Stimulated activated CD4-positive, alpha-beta T cell treated with anti-CD3 and anti-CD28 coated beads, TNF-alpha, amount 100 ng/mL, for 24 hours (primary cell): ENCODE data around the gene RGS9.
"Not testable (repeated sequence)": the region's sequence is repeated elsewhere in the genome, so short reads cannot be mapped to it uniquely, and the experiment has no call there.

Experiments used
- DNase-seq, 3 experiments: peaks; one replicate each; pipeline ENCODE4 v3.0.0-alpha.2; 2020; ENCODE audit warnings: low read depth in 3 of 3

RGS9 gene

DNA sequence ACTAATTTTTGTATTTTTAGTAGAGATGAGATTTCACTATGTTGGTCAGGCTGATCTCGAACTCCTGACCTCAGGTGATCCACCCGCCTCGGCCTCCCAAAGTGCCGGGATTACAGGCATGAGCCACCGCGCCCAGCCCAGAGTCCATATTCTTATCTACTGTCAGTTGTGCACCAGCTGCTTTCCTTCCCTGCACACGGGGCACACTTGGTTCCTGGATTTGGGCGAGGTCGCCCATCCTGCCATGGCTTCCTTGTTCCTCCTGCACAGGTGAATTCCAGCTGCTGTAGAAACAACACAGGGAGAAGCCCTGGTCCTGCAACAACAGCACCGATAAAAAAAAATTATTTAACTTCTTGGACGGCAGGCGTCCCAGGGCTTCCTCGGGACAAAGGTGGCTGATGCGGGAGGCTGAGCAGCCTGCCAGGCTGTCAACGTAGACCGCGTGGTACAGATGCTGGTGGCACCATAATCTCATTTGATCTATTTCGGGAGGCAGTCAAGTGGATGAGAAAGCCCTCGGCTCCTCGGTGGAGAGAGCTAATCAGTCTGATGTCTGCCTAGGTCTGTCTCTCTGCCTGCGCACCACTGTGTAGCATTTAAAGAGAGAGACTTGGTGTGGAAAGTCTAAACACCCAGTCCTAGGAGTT lies 19.1 kb downstream of the RGS9 start:
- DNase-seq, result no peak

DNA sequence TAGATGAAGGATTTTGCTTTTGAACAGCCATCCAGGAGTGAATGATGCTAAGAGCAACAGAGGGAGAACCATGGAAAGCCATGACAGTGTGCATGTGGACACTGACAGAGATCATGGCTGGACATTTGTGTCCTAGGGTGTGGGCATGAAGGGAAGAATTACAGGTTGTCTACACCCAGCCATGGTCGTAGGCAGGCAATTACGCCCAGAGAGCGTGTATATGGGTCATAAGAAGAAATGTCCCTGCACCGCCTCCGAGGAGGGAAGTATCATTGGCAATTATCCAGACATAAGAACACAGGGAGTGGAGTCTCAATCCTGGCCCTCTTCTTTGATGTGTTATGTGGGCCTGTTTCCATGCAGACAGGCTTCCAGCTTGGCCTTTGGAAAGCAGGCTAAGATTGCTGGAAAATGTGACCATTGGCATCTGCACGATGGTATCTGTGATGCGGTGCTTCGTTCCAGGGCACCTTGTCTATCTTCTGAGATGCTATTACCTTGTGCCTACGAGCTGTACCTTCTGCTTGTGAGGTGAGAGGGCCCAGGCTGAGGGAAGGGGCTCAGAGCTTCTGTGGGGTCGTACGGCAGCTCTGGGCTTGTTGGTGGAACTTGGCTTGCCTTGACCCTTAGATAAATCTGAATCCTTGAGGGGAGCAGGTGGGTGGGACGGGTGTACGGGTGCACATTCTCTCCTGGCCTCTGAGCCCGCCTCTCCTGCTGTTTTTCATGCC lies 19.8 kb downstream of the RGS9 start:
- no peak for DNase-seq

DNA sequence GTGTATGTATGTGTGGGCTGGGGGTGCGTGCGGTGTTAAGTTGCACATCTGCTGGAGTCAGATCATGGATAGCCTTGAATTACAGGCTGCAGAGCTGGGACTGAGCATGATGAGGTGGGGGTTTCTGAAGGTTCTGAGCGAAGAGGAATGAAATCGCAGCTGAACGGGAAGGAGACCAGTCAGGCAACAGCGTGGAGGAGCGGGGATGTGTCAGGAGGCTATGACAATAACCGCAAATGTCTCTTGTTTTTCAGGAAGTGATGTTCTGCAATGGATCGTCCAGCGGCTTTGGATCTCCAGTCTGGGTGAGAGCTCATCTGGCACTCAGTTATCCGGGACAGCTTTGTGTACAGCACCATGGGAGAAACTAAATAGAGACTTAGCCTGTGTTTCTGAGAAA lies 20.9 kb downstream of the RGS9 start:
- DNase-seq, result no peak

DNA sequence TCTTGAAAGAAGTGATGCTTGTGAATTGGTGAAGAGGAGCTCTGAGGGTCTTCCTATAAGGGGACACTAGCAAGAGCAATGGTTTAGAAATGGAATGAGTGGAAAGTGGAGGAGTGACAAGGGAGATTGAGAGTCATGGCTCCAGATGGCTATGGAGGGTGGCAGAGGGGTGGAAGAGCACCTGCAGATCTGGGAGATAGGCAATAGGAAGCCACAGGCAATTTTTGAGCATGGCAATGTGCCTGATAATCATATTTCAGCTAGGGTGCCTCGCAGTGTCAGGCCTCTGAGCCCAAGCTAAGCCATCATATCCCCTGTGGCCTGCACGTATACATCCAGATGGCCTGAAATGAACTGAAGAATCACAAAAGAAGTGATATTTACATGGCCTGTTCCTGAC lies 21.5 kb downstream of the RGS9 start:
- no peak for DNase-seq

DNA sequence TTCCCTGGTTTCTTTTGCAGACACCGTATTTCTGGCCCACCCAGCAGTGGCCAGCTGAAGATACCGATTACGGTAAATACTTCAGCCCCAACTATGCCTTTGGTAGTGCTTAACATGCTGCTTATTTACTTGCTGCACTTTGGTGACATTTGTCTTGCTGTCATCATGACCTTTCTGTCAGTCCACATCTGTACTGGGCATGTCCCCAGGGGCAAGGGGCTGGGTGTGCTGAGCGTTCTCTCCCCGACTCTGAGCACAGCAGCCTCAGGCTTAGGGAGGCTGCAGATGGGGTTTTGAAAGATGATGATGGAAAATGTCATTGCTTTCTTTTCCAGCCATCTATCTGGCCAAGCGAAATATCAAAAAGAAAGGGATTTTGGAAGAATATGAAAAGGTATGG lies 23.3 kb downstream of the RGS9 start:
- no peak for DNase-seq

DNA sequence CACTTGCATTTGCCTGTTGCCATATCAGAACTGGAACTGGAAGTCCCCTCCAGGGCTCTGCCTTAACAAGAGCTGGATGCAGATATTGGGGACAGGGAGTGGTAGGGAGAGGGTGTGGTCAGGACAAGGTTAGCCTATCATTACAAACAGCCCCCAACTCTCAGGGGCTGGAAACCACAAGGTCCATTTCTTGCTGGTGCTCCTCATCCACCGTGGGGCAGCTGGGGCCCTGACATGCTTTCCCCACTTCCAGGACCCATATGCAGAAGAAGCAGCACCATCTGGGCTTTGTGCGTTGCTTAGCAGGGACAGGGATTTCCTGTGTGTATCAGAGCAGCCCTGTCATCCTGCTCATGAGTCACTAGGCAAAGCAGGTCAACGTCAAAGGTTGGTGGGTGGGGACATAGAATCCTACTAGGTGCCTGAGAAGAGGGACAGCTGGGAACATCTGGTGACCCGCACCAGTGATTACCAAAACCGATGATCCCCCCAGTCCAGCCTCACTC lies 26.9 kb downstream of the RGS9 start:
- DNase-seq, result peak in 2 of 3 experiments; percentile 45 to 51

DNA sequence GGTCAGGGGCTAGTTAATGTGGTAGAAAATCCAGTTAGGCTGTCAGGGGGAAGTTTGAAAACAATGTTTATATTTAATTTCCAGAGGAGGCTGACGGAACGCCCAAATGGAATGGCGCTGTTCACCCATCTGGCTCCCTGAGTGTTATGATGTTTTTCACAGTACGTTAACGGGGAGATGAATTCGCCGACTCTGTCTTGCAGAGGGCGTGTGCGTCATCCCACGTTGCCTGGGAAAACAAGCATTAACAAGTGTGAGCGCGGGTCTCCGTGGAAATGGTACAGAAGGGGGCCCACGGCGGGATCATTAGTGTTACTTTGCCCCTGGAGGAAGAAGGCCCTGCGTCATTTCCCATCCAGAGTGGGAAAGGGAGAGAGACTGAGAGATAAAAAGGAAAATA lies 29.6 kb downstream of the RGS9 start:
- DNase-seq, result no peak

DNA sequence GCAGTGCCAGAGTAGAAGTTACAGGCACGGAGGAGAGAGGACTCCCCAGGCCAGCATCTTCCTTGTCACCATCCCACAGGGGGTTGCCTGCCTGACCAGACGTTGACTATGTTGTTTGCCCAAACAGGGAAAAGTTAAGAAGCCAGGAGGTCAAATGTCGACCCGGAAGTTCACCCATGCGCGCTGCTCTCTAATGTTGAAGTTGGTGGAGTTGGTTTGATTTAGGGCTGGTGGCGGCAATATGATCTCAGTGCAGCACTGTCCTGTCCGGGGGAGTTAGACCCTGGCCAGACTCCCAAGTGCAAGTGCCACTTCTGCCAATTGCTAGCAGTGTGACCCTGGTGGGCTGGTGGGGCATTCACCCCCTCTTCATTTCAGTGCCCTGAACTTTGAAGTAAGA lies 30.4 kb downstream of the RGS9 start:
- no peak for DNase-seq

DNA sequence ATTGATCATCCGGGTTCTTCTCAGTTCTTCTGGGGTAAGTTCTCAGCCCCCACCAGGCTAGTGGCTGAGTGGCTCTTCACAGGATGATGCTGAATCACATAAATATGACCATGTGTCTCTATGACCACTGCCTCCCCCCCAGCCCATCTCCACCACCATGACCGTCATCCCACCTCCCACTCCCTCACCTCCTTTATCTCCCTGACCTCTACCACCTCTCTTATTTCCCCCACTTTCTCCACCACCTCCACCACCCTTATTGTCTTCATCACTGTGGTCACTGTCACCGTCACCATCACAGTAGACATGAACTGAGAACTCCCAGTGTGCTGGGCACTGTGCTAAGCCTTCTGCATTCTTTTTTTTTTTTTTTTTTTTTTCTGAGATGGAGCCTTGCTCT lies 32.5 kb downstream of the RGS9 start:
- no peak for DNase-seq

DNA sequence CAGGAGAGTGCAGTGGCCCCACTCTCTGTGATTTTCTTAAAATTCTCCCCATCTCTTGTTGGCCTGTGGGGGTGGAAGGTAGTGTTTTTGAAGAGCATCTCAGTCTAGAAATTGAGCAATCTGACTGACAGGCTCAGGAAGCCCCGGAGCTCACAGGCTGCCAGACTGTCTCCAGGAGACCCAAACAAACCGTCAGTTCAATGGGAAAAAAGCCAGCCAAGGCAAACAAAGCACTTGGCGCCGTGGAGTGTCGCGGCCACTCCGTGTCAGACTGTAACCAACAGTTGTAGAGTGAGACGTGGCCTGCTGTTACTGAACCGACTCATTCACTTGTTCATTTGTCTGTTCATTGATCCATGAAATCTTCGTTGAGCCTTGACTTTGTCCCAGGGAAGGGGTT lies 33.7 kb downstream of the RGS9 start:
- DNase-seq, result no peak

DNA sequence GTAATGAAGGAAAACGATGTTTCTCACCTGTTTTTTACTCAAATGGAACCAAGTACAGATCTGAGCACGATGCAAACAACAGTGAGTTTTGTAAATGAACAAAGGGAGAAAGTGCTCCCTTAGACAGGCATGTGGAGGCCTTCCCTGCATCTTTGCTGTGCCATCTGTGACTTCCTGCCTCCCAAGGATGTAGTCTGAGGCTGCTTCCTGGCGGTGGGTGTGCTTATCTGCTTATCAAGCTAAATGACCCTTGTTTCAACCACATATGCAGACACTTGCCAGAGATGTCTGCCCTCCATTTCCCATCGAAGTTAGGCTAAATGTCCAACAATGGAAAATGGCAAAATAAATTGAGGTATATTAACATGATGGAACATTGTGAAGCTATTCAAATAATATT lies 34.6 kb downstream of the RGS9 start:
- no peak for DNase-seq

DNA sequence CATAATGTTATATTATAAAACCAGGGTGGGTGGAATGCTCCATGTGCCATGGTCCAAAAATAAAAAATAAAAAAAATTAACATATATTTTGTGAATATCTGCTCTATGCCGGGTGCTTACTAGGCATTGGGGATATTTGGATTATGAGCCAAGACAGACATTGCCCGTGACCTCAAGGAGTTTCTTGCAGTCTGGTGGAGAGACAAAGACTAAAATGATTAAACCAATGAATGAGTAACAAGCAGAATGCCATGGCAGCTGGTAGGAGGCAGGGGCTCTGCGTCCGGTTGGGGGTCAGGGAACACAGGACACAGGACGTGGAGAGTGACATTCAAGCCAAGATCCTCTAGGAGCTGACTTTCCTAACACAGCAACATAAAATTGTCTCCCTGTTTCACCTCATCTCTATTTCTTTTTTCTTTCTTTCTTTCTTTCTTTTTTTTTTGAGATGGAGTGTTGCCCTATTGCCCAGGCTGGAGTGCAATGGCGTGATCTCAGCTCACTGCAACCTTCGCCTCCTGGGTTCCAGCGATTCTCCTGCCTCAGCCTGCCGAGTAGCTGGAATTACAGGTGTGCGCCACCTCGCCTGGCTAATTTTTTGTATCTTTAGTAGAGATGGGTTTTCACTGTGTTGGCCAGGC lies 35.4 kb downstream of the RGS9 start:
- no peak for DNase-seq

DNA sequence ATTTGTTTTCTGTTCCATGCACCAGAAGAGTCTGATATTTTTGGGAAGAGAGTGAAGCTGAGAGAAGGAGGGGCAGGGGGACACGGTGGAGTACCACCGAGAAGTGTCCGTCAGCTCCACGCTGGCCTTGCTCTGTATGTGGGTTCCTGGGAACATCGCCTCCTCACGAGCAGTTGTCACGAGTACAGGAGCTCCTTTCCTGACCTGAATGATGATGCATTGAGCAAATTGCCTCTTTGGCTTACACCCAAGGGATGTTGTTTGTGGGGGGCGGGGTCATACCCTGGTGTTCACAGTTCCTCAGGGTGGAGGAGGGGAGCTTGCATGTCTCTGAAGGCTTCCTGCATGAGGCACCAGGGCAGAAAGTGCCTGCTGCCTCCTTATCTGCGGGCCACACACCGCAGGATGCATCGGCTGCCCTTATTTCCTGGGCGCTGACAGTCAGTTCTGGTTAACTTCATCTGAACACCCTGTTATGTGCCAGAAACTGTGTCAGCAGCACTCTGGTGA lies 36.2 kb downstream of the RGS9 start:
- peak in 2 of 3 experiments; percentile 17 to 58 for DNase-seq

DNA sequence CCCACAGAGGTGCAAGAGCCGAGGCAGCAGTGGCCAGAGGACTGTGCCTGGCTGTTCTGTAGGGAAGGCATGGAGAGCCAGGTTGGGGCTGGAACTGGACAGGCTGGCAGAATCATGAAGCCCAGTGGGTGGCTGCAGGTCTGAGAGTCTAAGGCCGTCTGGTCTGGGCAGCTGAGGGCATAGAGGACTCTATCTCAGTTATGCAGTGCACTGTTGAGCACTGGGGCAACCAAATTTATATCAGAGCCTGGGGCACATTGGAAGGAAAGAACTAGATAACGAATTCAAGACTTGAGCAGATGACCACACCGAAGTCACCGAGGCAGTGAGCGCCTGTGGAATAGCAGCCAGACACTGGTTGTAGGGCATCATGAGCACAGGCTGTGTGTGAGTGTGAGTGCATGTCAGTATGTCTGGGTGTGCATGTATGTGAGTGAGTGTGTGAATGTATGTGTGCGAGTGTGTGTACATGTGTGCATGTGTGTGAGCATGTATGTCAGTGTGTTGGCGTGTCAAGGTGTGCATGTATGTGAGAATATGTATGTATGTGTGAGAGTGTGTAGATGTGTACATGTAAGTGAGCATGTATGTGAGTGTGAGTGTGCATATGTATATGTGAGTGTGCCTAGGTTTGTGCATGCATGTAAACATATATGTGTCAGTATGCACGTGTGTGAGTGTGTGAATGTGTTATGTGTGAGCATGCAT lies 37.0 kb downstream of the RGS9 start:
- DNase-seq, result no peak

DNA sequence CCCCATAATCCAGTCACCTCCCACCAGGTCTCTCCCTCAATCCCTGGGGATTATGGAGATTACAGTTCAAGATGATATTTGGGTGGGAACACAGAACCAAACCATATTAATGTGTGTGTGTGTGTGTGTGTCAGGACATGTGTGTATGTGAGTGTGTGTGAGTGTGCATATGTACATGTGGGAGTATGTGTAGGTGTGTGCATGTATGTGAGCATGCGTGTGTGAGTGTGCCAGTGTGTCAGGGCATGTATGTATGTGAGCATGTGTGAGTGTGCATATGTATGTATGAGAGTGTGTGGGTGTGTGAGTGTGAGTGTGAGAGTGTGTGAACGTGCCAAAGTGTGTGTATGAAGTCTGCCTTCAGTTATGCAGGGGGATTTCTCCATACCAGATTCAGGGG lies 37.8 kb downstream of the RGS9 start:
- no peak for DNase-seq

DNA sequence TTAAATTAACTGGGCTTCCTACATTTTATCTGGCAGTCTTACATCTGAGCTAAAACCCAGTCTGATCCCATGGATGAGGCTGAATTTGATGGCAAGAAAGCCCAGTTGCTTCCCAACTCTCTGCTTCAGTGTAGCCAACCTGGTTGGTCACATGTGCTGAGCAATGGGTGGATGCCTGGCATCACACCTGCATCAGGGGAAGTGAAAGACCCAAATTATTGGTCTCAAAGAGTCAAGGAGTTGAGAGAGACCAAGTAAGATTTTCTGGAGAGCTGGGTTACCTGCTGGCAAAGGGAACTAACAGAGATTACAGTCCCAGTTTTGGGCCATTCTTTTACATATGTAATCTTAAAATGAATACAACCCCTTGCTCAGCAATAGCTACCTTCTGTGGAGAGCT lies 38.8 kb downstream of the RGS9 start:
- DNase-seq, result no peak

DNA sequence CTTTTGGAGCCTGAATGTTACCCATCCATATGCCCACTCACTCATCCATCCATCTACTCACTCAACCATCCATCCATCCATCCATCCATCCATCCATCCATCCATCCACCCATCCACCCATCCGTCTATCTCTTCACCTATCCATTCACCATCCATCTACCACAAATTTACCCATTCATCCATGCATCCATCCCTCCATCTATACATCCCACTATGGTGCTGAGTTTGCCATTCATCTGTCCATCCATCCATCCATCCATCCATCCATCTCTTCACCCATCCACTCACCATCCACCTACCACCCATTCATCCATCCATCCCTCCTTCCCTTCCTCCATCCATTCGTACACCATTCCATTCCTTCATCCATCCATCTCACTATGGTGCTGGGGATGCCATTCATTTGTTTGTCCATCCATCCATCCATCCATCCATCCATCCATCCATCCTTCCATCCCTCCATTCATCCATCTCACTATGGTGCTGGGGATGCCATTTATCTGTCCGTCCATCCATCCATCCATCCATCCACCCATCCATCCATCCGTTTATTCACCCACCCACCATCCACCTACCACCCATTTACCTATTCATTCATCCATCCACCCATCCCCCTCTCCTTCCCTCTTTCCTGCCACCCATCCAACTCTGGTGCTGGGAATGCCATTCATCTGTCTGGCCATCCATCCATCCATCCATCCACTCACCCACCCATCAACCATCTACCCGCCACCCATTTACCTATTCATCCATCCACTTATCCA lies 39.7 kb downstream of the RGS9 start:
- DNase-seq, result no peak

DNA sequence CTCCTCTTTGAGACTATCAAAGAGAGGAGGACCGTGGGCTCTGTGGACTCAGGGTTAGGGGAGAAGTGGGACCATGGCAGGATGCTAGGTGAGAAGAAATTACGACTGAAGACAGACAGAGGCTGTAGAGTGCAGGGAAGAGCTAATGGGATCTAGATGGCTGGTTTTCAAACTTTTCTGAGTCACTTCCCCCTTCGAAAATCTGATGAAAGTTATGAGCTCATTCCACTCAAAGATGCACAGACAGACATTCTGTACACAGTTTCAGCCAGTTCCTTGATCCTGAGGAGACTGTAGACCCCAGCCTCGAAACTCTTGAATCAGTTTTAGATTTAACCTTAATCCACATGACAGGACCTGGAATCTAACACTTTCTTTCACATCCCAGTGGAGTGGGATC lies 40.7 kb downstream of the RGS9 start:
- no peak for DNase-seq

DNA sequence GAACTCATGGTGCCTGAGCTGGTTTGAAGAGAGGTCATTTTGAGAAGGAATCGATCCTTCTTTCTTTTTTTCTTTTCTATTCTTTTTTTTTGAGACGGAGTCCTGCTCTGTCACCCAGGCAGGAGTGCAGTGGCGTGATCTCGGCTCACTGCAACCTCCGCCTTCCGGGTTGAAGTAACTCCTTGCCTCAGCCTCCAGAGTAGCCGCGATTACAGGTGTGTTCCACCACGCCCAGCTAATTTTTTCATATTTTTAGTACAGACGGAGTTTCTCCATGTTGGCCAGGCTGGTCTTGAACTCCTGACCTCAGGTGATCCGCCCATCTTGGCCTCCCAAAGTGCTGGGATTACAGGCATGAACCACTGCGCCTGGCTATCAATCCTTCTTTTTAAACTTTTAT lies 43.1 kb downstream of the RGS9 start:
- not testable (repeated sequence) for DNase-seq

DNA sequence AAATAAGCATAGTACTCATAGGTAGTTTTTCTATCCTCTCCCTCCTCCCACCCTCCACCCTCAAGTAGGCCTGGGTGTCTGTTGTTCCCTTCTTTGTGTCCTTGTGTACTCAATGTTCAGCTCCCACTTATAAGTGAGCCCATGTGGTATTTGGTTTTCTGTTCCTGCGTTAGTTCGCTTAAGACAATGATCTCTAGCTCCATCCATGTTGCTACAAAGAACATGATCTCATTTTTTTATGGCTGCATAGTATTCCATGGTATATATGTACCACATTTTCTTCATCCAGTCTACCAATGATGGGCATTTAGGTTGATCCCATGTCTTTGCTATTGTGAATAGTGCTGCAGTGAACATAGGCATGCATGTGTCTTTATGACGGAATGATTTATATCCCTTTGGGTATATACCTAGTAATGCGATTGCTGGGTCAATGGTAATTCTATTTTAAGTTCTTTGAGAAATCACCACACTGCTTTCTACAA lies 43.6 kb downstream of the RGS9 start:
- DNase-seq, result not testable (repeated sequence)
